Type B pancreatic cell (in vitro differentiated cells): ENCODE data around the gene POLR3C. TPM values are rescaled to one million over a fixed set of nuclear protein-coding genes. Genes with fewer than 3 reads are reported as not detected.

Source experiments
- DNase-seq: peaks from one replicate; pipeline ENCODE4 v3.0.0; 2021; ENCODE audit warnings: mixed read lengths; ENCODE audit not compliant: unreplicated experiment; ENCODE audit errors: extremely low spot score
- H3K27ac Mint-ChIP-seq: 2 replicates; pipeline ENCODE4 v1.8.0; 2021; ENCODE audit warnings: mild to moderate bottlenecking, mixed read lengths
- H3K27me3 Mint-ChIP-seq: 2 replicates; pipeline ENCODE4 v1.8.0; 2021; ENCODE audit warnings: mixed read lengths
- H3K36me3 Mint-ChIP-seq: 2 replicates; pipeline ENCODE4 v1.8.0; 2021; ENCODE audit warnings: mixed read lengths
- H3K4me1 Mint-ChIP-seq: one replicate; pipeline ENCODE4 v1.8.0; 2021; ENCODE audit warnings: mixed read lengths; ENCODE audit not compliant: unreplicated experiment
- H3K4me3 Mint-ChIP-seq: 2 replicates; pipeline ENCODE4 v1.8.0; 2021; ENCODE audit warnings: mild to moderate bottlenecking, mixed read lengths
- H3K9me3 Mint-ChIP-seq: 2 replicates; pipeline ENCODE4 v1.8.0; 2021; ENCODE audit warnings: mixed read lengths
- CTCF ChIP-seq: fragments of 200-600 bp; sonication (generic); conservative IDR thresholded peaks from 2 replicates; pipeline ENCODE4 v1.5.0; 2021; ENCODE audit warnings: antibody characterized with exemption, mild to moderate bottlenecking
- microRNA-seq: library from miRNA; unstranded; fragments of <30 nt; microRNA quantifications from one replicate; pipeline ENCODE4, GENCODE V29; 2020
- total RNA-seq: library from RNA; stranded (reverse); gene quantifications from 2 replicates; pipeline ENCODE4 v1.2.1, GENCODE V29; 2021; ENCODE audit warnings: low replicate concordance

The POLR3C gene
- total RNA-seq, 1 donor from 2014 or later: 28.3 TPM

GRCh38 chr1:145893306-145894055 is 69.5 kb downstream of the POLR3C start:
- Mint-ChIP-seq H3K4me1 (peaks cover 19% of the 10 kb centered on the region), H3K36me3 (no peaks in the 10 kb centered on the region), H3K27ac (no peak overlapping the region), H3K4me3 (no peak overlapping the region), H3K27me3 (no peaks in the 10 kb centered on the region), H3K9me3 (no peaks in the 10 kb centered on the region)
- no peak for DNase-seq
- no peak for TF ChIP-seq CTCF

Small RNAs within 50 kb of the gene (microRNA-seq; reads per million reads assigned to microRNA genes)
- not detected for gene MIR6736

Other genes starting within 250 kb of the POLR3C start
- 24.7 and 28.0 TPM in 2 replicates for gene GPR89A, start 216.2 kb upstream of the POLR3C start, total RNA-seq
- gene PDZK1, start 116.8 kb upstream of the POLR3C start, total RNA-seq: 12.2 and 29.6 TPM in 2 replicates
- gene CD160, start 104.7 kb upstream of the POLR3C start, total RNA-seq: not detected in 2 replicates
- gene RNF115, start 105 bp upstream of the POLR3C start, total RNA-seq: 9.2 and 10.6 TPM in 2 replicates
- 2.1 and 4.0 TPM in 2 replicates for gene NUDT17, start 21.4 kb downstream of the POLR3C start, total RNA-seq
- gene PIAS3, start 34.9 kb downstream of the POLR3C start, total RNA-seq: 18.4 and 40.0 TPM in 2 replicates
- 0.12 and 0.56 TPM in 2 replicates for gene ANKRD35, start 61.7 kb downstream of the POLR3C start, total RNA-seq
- 0.81 and 2.7 TPM in 2 replicates for gene ITGA10, start 85.8 kb downstream of the POLR3C start, total RNA-seq
- 31.2 and 32.2 TPM in 2 replicates for gene PEX11B, start 94.5 kb downstream of the POLR3C start, total RNA-seq
- gene RBM8A, start 103.3 kb downstream of the POLR3C start, total RNA-seq: 118 and 160 TPM in 2 replicates
- gene LIX1L, start 133.8 kb downstream of the POLR3C start, total RNA-seq: 2.4 and 24.2 TPM in 2 replicates
- gene ANKRD34A, start 140.4 kb downstream of the POLR3C start, total RNA-seq: 0.12 and 0.94 TPM in 2 replicates
- 8.5 and 14.1 TPM in 2 replicates for gene POLR3GL, start 140.5 kb downstream of the POLR3C start, total RNA-seq
- gene TXNIP, start 172.4 kb downstream of the POLR3C start, total RNA-seq: 88.8 and 96.7 TPM in 2 replicates
- not detected in 2 replicates for gene HJV, start 197.5 kb downstream of the POLR3C start, total RNA-seq